Measurements from ENCODE around the gene BZW1.

Gene BZW1

DNA sequence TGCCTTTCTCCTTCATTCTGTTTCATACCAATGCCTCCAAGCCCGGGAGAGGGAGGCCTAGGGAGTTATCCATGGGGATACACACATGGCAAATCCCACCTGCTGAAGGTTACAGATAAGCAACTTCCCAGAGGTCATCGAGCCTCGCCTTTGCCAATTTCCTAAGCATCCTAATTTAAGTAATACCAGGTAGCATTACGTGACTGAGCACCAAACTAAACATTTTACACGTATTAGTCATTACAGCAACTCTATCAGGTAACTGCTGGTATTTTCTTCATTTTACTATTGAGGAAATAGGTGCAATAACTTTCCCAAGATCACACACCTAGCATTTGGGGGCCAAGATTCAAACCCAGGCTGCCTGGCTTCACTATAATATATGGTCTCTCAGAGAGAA lies 30.1 kb upstream of the BZW1 start:
- DNase-seq (no peak), ATAC-seq (replicated peaks) (no peak)
- no peaks in the 10 kb centered on the region for H3K36me3 Mint-ChIP-seq (ENCODE audit: insufficient read depth)
- no peaks in the 10 kb centered on the region for H3K4me1 Mint-ChIP-seq (ENCODE audit: low read depth in 2 of 2)
- peaks cover 0 to 21% of the 10 kb centered on the region in 2 donors for H3K27me3 Mint-ChIP-seq
- H3K27ac Mint-ChIP-seq, result no peak overlapping the region
- H3K4me3 Mint-ChIP-seq, result no peak overlapping the region
- no peaks in the 10 kb centered on the region for H3K9me3 Mint-ChIP-seq

DNA sequence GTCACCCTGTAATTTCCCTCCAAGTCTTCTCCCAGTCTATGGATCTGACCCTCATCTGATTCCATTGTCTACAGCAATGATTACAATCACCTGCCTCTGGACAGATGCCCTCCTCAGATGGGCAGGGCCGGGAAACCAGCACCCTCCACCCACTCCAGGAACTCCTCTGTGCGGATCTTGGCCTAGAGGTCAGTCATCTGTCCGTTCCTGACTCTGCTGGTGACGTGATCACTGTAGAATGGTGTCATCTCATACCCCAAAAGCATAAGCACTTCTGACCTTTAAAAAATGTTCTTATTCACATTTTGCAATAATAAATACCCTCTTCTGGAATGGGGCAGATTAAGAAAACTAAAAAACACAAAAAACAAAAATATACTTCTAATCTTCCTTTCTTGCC lies 29.5 kb upstream of the BZW1 start:
- ATAC-seq (replicated peaks) (no peak), DNase-seq (no peak)
- Mint-ChIP-seq H3K27ac (no peak overlapping the region), H3K9me3 (no peaks in the 10 kb centered on the region), H3K4me3 (no peak overlapping the region), H3K27me3 (peaks cover 0 to 21% of the 10 kb centered on the region in 2 donors), H3K36me3 (ENCODE audit: insufficient read depth) (no peaks in the 10 kb centered on the region), H3K4me1 (ENCODE audit: low read depth in 2 of 2) (no peaks in the 10 kb centered on the region)

DNA sequence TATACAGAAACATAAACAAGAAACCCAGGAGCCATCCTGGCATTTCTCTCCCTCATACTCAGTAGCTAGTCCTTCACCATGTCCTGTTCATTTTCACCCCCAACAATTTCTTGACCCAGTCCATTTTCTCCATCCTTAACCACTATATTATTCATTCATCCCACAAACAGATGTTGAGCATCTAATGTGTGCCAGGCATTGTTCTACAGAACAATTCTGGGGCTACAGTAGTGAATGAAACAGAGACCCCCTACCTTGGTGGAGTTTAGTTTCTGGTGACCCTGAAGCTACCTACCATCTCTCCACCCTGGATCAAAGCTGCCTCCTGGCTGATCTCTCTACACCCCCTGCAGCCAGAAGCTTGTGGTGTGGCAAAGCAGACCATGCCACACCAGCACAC lies 27.5 kb upstream of the BZW1 start:
- H3K27ac Mint-ChIP-seq, result no peak overlapping the region
- no peak for ATAC-seq (replicated peaks)

DNA sequence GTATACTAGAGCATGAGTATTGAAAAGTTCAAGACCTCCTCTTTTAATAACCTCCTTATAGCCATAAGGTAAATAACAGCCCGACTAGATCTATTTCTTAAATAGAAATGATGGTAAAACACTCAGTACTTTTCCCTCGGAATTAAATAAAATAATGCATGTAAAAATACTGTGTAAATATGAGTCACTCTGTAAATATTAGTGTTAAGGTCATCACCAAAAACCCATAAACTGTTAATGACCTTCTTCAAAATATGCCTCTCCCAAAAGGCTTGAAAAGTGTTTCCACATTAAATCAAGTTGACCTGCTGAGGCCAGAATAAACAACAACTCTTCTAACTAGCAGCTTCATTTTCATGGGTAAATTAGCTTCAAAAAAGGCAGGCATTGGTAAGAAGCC lies 25.3 kb upstream of the BZW1 start:
- no peaks in the 10 kb centered on the region for H3K4me1 Mint-ChIP-seq (ENCODE audit: low read depth in 2 of 2)
- no peaks in the 10 kb centered on the region for H3K36me3 Mint-ChIP-seq (ENCODE audit: insufficient read depth)
- peaks cover 12 to 28% of the 10 kb centered on the region in 2 donors for H3K27me3 Mint-ChIP-seq
- ATAC-seq (replicated peaks) (no peak), DNase-seq (no peak)
- H3K4me3 Mint-ChIP-seq, result no peak overlapping the region
- H3K9me3 Mint-ChIP-seq, result no peaks in the 10 kb centered on the region
- no peak overlapping the region for H3K27ac Mint-ChIP-seq

More for the DNA sequence above, 27.5 kb upstream of the BZW1 start:
- Mint-ChIP-seq H3K9me3 (no peaks in the 10 kb centered on the region), H3K27me3 (peaks cover 12 to 33% of the 10 kb centered on the region in 2 donors), H3K4me1 (ENCODE audit: low read depth in 2 of 2) (no peaks in the 10 kb centered on the region), H3K4me3 (no peak overlapping the region), H3K36me3 (ENCODE audit: insufficient read depth) (no peaks in the 10 kb centered on the region)
- no peak for DNase-seq

DNA sequence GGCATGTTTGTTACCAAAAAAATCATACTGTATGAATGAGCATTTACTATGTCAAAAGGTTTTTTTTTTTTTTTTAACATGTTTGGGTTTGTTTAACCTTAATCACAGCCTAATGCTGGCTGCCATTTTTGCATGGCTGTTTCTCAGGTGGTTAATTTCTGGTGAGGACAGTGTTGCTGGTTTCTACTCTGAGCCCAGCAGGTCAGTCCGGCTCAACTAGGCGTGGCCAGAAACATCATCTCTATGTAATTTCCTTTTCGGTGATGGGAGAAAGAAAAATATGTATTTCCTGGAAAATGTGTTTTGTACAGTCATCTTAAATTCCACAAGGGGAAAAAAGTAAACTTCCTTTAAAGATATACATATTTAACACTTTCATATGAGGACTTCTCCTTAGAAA lies 24.9 kb upstream of the BZW1 start:
- no peak overlapping the region for H3K4me3 Mint-ChIP-seq
- ATAC-seq (replicated peaks) (no peak), DNase-seq (no peak)
- peaks cover 12 to 28% of the 10 kb centered on the region in 2 donors for H3K27me3 Mint-ChIP-seq
- H3K36me3 Mint-ChIP-seq (ENCODE audit: insufficient read depth), result no peaks in the 10 kb centered on the region
- no peaks in the 10 kb centered on the region for H3K4me1 Mint-ChIP-seq (ENCODE audit: low read depth in 2 of 2)
- no peak overlapping the region for H3K27ac Mint-ChIP-seq
- no peaks in the 10 kb centered on the region for H3K9me3 Mint-ChIP-seq

DNA sequence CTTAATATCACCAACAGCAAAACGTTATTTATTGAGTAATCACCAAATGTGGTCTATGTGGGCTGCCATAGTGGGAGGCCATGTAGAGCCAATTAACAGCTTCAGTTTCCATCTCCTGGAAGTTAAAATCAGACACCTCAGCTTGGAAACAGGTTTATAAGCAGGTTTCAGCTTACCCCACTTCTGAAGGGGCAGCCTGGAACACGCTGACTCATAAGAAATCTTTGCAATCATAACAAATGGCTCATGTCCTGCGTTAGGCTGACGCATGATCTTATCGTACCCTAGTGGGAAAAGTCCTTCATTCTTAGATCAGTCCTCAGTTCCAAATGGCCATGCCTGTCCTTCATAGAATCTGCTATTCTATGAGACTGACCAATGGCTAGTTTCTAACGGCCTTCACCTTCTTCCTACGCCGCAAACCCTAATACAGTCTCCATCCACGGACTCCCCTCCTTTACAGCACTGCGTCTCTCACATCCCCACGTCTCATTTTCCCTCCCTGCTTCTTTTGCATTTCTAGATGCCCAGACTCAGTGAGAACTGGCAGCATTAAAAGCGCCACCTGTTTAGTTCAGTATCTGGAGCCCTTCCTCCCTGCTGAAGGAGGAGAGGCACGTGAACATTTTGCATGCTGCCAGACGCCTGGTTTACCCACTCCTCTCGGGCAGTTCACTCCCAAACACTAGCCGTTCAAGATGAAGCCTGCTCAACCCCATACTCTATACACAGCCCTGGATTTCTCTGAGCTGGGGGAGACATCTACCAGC lies 24.2 kb upstream of the BZW1 start:
- no peak for ATAC-seq (replicated peaks)

DNA sequence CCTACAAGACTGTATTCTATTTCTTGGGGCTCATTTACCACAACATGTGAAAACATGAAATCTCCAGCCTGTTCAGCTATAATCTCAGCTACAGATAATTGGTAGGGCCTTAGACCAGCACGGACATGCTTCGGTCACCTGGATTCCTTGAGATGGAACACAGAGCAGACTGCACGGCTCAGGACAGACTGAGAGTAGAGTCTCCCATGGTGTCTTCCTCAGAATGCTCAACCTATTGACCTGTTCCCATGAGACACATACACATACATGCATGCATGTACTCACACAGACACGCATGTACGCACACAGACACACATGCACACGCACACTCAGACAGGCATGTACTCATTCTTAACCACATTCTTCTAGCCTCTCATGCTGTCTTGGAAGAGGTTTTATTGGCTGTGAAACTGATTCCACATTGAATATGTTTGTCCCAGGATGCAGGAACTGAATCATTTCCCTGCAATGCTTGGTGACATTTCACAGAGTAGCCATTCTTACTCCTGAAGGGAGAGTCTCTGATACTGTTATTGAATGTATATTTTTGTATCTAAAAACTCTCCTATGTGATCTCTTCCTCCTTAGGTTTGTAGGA lies 23.5 kb upstream of the BZW1 start:
- Mint-ChIP-seq H3K27ac (no peak overlapping the region), H3K36me3 (ENCODE audit: insufficient read depth) (no peaks in the 10 kb centered on the region), H3K4me3 (no peak overlapping the region), H3K27me3 (peaks cover 12 to 37% of the 10 kb centered on the region in 2 donors), H3K9me3 (no peaks in the 10 kb centered on the region), H3K4me1 (ENCODE audit: low read depth in 2 of 2) (no peaks in the 10 kb centered on the region)
- DNase-seq (no peak), ATAC-seq (replicated peaks) (no peak)

More for the DNA sequence above, 24.2 kb upstream of the BZW1 start:
- DNase-seq, result no peak
- Mint-ChIP-seq H3K4me3 (no peak overlapping the region), H3K9me3 (no peaks in the 10 kb centered on the region), H3K27ac (no peak overlapping the region), H3K36me3 (ENCODE audit: insufficient read depth) (no peaks in the 10 kb centered on the region), H3K27me3 (peaks cover 12 to 30% of the 10 kb centered on the region in 2 donors), H3K4me1 (ENCODE audit: low read depth in 2 of 2) (no peaks in the 10 kb centered on the region)

DNA sequence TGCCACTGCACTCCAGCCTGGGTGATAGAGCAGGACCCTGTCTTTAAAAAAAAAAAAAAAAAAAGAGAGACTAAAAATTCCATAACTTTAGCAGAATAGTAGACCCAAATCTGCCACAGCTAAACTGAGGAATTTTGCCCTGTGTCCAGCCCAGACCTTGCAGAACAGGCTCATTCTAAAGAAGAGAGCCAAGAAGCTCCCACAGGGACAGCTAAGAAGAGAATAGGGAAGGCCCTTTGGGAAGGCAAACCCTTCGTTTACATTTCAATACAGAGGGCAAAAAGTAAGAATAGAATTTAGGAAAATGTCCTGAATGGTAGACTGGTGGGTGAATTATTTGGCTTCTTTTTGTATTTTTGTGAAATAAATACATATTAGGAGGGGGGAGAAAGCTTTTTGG lies 21.5 kb upstream of the BZW1 start:
- no peak overlapping the region for H3K4me3 Mint-ChIP-seq
- DNase-seq (no peak), ATAC-seq (replicated peaks) (no peak)
- no peaks in the 10 kb centered on the region for H3K9me3 Mint-ChIP-seq
- no peaks in the 10 kb centered on the region for H3K4me1 Mint-ChIP-seq (ENCODE audit: low read depth in 2 of 2)
- H3K27me3 Mint-ChIP-seq, result peaks cover 12 to 37% of the 10 kb centered on the region in 2 donors
- no peaks in the 10 kb centered on the region for H3K36me3 Mint-ChIP-seq (ENCODE audit: insufficient read depth)
- no peak overlapping the region for H3K27ac Mint-ChIP-seq

DNA sequence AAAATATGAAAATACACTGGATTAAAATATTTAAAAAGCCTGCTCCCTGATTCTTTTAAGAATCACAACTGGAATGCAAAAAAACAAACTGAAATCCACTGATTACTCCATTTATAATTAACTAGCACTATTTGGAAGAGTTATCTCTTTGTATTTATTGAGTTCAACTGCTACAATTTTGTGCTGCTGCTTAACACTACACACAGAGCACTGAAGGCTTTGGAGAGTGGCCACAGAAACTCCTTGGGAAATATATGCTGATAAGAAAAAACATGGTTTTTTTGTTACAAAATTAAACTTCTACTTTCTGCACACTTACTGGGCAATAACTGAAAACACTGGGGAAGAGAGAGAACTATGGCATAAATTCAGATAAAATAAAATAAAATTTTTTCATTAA lies 19.8 kb upstream of the BZW1 start:
- no peak for ATAC-seq (replicated peaks)
- H3K4me1 Mint-ChIP-seq (ENCODE audit: low read depth in 2 of 2), result no peaks in the 10 kb centered on the region
- no peak overlapping the region for H3K27ac Mint-ChIP-seq
- DNase-seq, result no peak
- no peaks in the 10 kb centered on the region for H3K9me3 Mint-ChIP-seq
- H3K27me3 Mint-ChIP-seq, result peaks cover 12 to 37% of the 10 kb centered on the region in 2 donors
- H3K36me3 Mint-ChIP-seq (ENCODE audit: insufficient read depth), result no peaks in the 10 kb centered on the region
- no peak overlapping the region for H3K4me3 Mint-ChIP-seq

DNA sequence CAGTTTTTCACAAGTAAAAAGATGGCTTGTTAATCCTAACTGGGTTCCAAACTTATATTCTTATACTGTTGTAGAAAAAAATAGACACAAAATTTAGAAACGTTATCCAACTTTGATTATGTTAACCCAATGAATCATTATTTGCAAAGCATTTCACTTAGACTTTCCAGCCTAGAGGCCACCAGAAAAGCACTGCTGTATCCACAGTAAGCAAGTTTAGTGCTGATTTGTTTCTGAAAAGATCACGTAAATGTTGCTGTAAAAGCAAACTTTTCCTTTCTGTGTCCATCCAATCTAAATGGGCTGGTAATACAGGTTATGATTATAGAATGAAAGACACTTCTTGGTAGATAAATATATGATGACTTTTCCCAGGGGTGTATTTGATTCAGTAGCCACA lies 17.6 kb upstream of the BZW1 start:
- no peaks in the 10 kb centered on the region for H3K36me3 Mint-ChIP-seq (ENCODE audit: insufficient read depth)
- peaks cover 0 to 26% of the 10 kb centered on the region in 2 donors for H3K27me3 Mint-ChIP-seq
- H3K4me1 Mint-ChIP-seq (ENCODE audit: low read depth in 2 of 2), result no peaks in the 10 kb centered on the region
- no peak overlapping the region for H3K4me3 Mint-ChIP-seq
- no peak overlapping the region for H3K27ac Mint-ChIP-seq
- H3K9me3 Mint-ChIP-seq, result no peaks in the 10 kb centered on the region
- DNase-seq (no peak), ATAC-seq (replicated peaks) (no peak)

DNA sequence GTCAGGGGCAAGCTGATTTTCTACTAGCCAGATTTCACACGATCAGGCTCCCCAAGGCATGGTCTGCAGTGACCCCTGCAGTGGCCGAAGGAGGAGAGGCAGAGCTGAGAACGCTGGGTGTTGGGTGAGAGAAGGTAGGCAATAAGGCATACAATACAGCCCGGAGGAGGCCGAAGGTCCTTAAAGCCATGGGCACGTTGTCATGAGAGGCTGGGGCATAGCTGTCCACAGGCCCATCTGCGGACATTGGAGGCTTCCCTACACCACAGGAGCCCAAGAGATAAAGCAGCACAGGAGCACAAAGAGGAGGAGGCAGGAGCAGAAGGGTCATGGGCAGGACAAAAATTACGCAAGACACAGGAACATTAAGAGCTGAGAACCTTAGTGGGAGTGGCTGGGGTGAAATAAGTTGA lies 16.7 kb upstream of the BZW1 start:
- no peaks in the 10 kb centered on the region for H3K4me1 Mint-ChIP-seq (ENCODE audit: low read depth in 2 of 2)
- H3K27ac Mint-ChIP-seq, result no peak overlapping the region

DNA sequence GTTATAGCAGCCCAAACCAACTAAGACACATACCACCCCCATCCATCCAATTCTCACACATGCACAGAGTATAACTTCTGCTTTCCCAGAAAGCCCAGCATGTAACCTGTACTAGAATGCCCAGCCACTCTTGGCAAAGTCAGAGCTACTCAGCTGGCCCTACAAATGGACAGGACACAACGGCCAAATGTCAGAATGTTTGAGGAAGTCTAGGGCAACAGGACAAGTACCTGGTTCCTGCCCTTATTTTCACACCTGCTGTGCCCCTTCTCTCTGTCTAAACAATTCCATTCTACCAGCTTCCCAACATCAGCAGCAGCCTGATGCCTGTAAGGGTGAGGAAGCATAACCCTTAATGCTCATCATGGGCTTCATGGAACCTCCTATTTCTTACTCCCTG lies 15.1 kb upstream of the BZW1 start:
- ATAC-seq (replicated peaks) (no peak), DNase-seq (no peak)
- H3K27me3 Mint-ChIP-seq, result peaks cover 1 to 16% of the 10 kb centered on the region in 2 donors
- H3K4me1 Mint-ChIP-seq (ENCODE audit: low read depth in 2 of 2), result no peaks in the 10 kb centered on the region
- no peaks in the 10 kb centered on the region for H3K9me3 Mint-ChIP-seq
- no peak overlapping the region for H3K27ac Mint-ChIP-seq
- H3K4me3 Mint-ChIP-seq, result no peak overlapping the region
- H3K36me3 Mint-ChIP-seq (ENCODE audit: insufficient read depth), result no peaks in the 10 kb centered on the region

More for the DNA sequence above, 16.7 kb upstream of the BZW1 start:
- ATAC-seq (replicated peaks) (no peak), DNase-seq (no peak)
- no peak overlapping the region for H3K4me3 Mint-ChIP-seq
- peaks cover 0 to 17% of the 10 kb centered on the region in 2 donors for H3K27me3 Mint-ChIP-seq
- no peaks in the 10 kb centered on the region for H3K36me3 Mint-ChIP-seq (ENCODE audit: insufficient read depth)
- H3K9me3 Mint-ChIP-seq, result no peaks in the 10 kb centered on the region

DNA sequence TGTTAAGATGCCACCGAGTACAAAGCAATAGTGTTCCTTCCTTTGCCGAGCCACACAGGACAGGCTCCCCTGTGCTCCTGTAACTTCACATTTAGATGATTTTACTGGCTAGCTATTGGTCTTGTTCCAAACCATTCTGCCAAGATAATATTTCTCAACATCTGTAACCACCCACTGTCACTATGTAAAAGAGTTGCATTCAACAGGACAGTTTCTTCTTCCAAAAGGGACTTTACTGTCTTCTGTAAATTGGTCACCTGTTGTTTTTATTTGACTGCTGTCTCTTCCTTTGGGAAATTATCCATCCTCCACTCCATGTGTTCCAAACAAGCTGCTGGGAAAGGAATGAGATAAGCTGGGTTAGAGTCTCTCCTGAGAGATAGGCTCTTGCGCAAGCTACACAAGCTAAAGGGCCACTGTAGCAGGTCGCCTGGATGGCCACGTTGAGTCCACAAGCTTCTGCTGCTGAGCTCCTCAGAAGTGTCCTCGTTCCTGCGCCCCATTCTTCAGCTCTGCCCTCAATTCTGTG lies 14.4 kb upstream of the BZW1 start:
- DNase-seq (no peak), ATAC-seq (replicated peaks) (no peak)
- H3K27ac Mint-ChIP-seq, result no peak overlapping the region
- no peaks in the 10 kb centered on the region for H3K4me1 Mint-ChIP-seq (ENCODE audit: low read depth in 2 of 2)
- H3K9me3 Mint-ChIP-seq, result no peaks in the 10 kb centered on the region
- peaks cover 6 to 16% of the 10 kb centered on the region in 2 donors for H3K27me3 Mint-ChIP-seq
- no peak overlapping the region for H3K4me3 Mint-ChIP-seq
- no peaks in the 10 kb centered on the region for H3K36me3 Mint-ChIP-seq (ENCODE audit: insufficient read depth)

DNA sequence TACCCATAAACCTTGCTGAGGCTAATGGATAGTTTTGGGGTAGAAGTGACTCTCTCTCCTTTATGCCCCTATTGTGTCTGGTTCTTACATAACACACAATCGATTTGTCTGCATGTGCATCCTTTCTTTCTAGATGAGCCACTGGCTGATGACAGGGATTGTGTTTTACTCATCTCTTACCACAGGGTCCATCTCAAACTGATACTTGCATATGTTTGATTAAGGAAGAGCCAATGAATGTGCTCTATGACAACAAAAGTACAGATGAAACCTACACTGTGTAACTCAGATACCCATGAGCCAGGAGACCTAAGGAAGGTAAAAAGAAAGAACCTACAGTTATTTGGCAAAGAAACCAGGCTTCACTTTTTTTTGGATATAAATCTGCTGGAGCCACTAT lies 13.2 kb upstream of the BZW1 start:
- H3K9me3 Mint-ChIP-seq, result no peaks in the 10 kb centered on the region
- ATAC-seq (replicated peaks) (no peak), DNase-seq (no peak)
- peaks cover 6 to 7% of the 10 kb centered on the region in 2 donors for H3K27me3 Mint-ChIP-seq
- H3K4me1 Mint-ChIP-seq (ENCODE audit: low read depth in 2 of 2), result no peaks in the 10 kb centered on the region
- H3K36me3 Mint-ChIP-seq (ENCODE audit: insufficient read depth), result no peaks in the 10 kb centered on the region
- H3K4me3 Mint-ChIP-seq, result no peak overlapping the region
- no peak overlapping the region for H3K27ac Mint-ChIP-seq
